DOHH2 (cell line): ENCODE results near the gene UCHL3.

Experiments used
- EZH2phosphoT487 ChIP-seq: fragments of 200-600 bp; sonication (generic); IDR thresholded peaks from 2 replicates; pipeline ENCODE4 v1.6.1; 2017; ENCODE audit warnings: borderline replicate concordance, mild to moderate bottlenecking, antibody characterized with exemption, low read length, moderate library complexity, mixed read lengths
- TF ChIP-seq, protein P1 (sequence below): fragments of 200-600 bp; sonication (generic); IDR thresholded peaks from one replicate; pipeline ENCODE4 v1.5.1; 2014; ENCODE audit warnings: antibody characterized with exemption, mild to moderate bottlenecking, low read depth, low read length; ENCODE audit not compliant: poor library complexity, severe bottlenecking

DNA sequence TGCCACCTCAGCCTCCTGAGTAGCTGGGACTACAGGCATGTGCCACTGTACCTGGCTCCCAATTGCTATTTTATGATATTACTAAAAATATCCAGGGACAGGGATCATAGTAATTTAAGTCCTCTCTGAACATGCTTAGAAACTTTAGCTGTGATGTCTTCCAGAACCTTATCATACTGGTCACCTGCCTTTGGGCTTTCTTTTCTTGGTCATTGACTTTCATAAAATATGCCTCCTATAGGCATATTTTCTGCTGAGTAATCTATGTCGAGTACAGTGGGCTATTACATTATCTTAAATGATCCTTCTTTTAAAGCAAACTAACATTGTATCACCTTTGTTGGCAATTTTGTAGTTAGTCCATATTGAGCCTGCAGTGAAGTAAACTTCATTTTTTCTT is 6.2 kb downstream of the UCHL3 start:
- TF ChIP-seq, protein P1, sequence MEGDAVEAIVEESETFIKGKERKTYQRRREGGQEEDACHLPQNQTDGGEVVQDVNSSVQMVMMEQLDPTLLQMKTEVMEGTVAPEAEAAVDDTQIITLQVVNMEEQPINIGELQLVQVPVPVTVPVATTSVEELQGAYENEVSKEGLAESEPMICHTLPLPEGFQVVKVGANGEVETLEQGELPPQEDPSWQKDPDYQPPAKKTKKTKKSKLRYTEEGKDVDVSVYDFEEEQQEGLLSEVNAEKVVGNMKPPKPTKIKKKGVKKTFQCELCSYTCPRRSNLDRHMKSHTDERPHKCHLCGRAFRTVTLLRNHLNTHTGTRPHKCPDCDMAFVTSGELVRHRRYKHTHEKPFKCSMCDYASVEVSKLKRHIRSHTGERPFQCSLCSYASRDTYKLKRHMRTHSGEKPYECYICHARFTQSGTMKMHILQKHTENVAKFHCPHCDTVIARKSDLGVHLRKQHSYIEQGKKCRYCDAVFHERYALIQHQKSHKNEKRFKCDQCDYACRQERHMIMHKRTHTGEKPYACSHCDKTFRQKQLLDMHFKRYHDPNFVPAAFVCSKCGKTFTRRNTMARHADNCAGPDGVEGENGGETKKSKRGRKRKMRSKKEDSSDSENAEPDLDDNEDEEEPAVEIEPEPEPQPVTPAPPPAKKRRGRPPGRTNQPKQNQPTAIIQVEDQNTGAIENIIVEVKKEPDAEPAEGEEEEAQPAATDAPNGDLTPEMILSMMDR: no peak
- no peak for TF ChIP-seq EZH2phosphoT487
